Vagina (tissue), 2 donors: ENCODE measurements around the gene ZNF732. TPM values are rescaled to one million over a fixed set of nuclear protein-coding genes. Genes with fewer than 3 reads are reported as not detected.

ENCODE experiments used
- DNase-seq, 2 donors: peaks; one replicate each; pipeline ENCODE4 v3.0.0-alpha.2; 2017; ENCODE audit errors: extremely low spot score in 2 of 2
- H3K27ac ChIP-seq: fragments of 200-600 bp; sonication (generic); one replicate; pipeline ENCODE4 v1.5.1; 2019
- H3K27me3 ChIP-seq: fragments of 200-600 bp; sonication (generic); one replicate; pipeline ENCODE4 v1.5.1; 2019
- H3K36me3 ChIP-seq, 2 donors: fragments of 200-600 bp; sonication (generic); one replicate each; pipeline ENCODE4 v1.5.1; 2017 to 2019
- H3K4me1 ChIP-seq: fragments of 200-600 bp; sonication (generic); one replicate; pipeline ENCODE4 v1.5.1; 2019
- H3K4me3 ChIP-seq, 2 donors: fragments of 200-600 bp; sonication (generic); 1 replicate in 1 of 2; 2 replicates in 1 of 2; pipeline ENCODE4 v1.5.1; 2016 to 2019
- H3K9me3 ChIP-seq: fragments of 200-600 bp; sonication (generic); one replicate; pipeline ENCODE4 v1.5.1; 2019
- CTCF ChIP-seq, 3 experiments: fragments of 450-650 bp in 2 of 3; fragments of 200-600 bp in 1 of 3; sonication (generic) in 1 of 3; IDR thresholded peaks; one replicate each; pipeline ENCODE4 v1.5.1; 2017 to 2019; ENCODE audit warnings: antibody characterized with exemption in 3 of 3, mild to moderate bottlenecking in 2 of 3, moderate library complexity in 2 of 3
- POLR2A ChIP-seq, 2 donors: fragments of 450-650 bp; IDR thresholded peaks; one replicate each; pipeline ENCODE4 v1.6.1; 2017; ENCODE audit warnings: antibody characterized with exemption in 2 of 2, mild to moderate bottlenecking in 2 of 2, moderate library complexity in 2 of 2
- POLR2AphosphoS5 ChIP-seq, 2 donors: sonication (generic); formaldehyde crosslinking; IDR thresholded peaks; one replicate each; pipeline ENCODE4 v1.9.0; 2017; ENCODE audit warnings: antibody characterized with exemption in 2 of 2, mild to moderate bottlenecking in 2 of 2, low read depth in 1 of 2; ENCODE audit not compliant: insufficient read depth in 1 of 2
- intact Hi-C: fragments of 100-400 bp; cut with DNase I; formaldehyde crosslinking; loops from one replicate; pipeline ENCODE4 v1.15.1; 2023
- total RNA-seq: library from RNA; depleted of rRNA; stranded (reverse); fragments of >200 nt; gene quantifications from one replicate; pipeline ENCODE4 v1.2.3, GENCODE V29; 2016

ZNF732 gene
- total RNA-seq, 1 donor from 2014 or later: 0.98 TPM

GRCh38 chr4:336893-337142 is 31.5 kb upstream of the ZNF732 start:
- Histone ChIP-seq H3K4me1 (peaks cover 21% of the 10 kb centered on the region), H3K27ac (peak overlapping the region; percentile 92), H3K27me3 (no peaks in the 10 kb centered on the region), H3K36me3 (peaks cover 0 to under 1% of the 10 kb centered on the region in 2 donors), H3K4me3 (peak overlapping the region; percentile 96 to 99), H3K9me3 (no peaks in the 10 kb centered on the region)
- TF ChIP-seq POLR2A (IDR thresholded peaks at IDR 0.05) (no peak), CTCF (IDR thresholded peaks at IDR 0.05) (no peak), POLR2AphosphoS5 (IDR thresholded peaks at IDR 0.05; ENCODE audit: insufficient read depth in 1 of 2, low read depth in 1 of 2) (no peak)
- intact Hi-C loops: no loop called here
- peak in 1 of 2 donors; percentile 89 for DNase-seq

DNA sequence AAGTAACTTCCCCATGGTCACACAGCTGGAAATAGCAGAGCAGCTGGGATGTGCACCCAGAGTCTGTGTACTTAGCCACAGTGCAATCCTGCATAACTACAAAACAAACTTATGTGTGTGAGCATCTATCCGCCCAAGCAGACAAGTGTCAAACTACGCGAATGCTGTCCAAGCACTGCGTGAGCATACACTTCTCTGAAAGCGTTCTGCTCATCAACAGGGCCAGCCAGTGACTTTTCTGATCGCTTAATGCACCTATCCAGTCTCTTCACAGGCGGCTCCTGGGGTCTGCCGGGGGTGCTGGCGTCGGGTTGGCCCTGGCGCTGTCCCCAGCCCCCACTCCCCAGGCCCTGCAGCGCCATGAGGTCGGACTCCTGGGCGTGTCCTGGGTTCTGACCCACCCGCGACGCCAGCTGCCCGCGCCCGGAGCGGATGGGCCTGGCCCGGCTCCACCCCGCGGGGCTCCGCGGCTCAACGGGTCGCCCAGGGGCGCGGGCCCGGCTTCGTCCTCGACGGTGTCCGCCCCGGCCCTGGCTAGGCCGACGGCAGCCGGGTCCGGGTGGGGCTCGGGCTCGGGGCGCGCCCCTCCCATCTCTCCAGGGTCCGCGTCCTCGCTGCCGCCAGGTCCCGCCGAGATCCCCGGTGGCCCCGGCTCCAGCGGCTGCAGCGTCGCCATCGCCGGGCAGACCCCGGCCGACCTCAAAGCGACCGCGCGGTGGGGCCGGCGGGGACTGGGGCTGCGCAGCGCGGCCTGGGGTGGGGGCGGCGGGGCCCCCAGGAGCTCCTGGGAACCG is 31.0 kb upstream of the ZNF732 start:
- TF ChIP-seq POLR2AphosphoS5 (IDR thresholded peaks at IDR 0.05; ENCODE audit: insufficient read depth in 1 of 2, low read depth in 1 of 2): no peak
- TF ChIP-seq POLR2A (IDR thresholded peaks at IDR 0.05): no peak
- no peak for TF ChIP-seq CTCF (IDR thresholded peaks at IDR 0.05)
- DNase-seq: peak in 1 of 2 donors; percentile 90
- no peaks in the 10 kb centered on the region for H3K36me3 ChIP-seq
- H3K4me1 ChIP-seq: peaks cover 21% of the 10 kb centered on the region
- no peaks in the 10 kb centered on the region for H3K9me3 ChIP-seq
- no peaks in the 10 kb centered on the region for H3K27me3 ChIP-seq
- peak overlapping the region; percentile 96 to 99 for H3K4me3 ChIP-seq
- peak overlapping the region; percentile 92 for H3K27ac ChIP-seq
- intact Hi-C loops: no loop called here

DNA sequence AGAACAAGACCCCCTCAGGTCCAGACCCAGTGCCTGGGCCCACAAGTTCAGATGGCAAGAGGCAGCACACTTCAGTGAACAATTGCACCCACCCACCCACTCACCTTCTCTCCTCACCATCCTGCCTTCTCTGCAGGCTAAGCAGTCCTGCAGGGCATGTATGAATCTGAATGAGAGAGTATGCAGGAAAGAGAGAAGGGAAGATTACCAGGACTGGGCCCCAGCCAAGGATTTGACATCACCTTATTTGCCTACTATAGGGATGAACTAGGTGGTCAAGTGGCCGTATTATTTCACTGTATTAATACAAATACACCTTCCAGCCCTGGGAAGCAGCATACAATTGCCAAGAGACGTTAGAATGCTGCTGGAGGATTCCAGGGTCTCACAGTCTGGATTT is 30.2 kb upstream of the ZNF732 start:
- Histone ChIP-seq H3K4me1 (peaks cover 21% of the 10 kb centered on the region), H3K4me3 (no peak overlapping the region), H3K27me3 (no peaks in the 10 kb centered on the region), H3K36me3 (no peaks in the 10 kb centered on the region), H3K27ac (peak overlapping the region; percentile 92), H3K9me3 (no peaks in the 10 kb centered on the region)
- TF ChIP-seq CTCF (IDR thresholded peaks at IDR 0.05): no peak
- no peak for TF ChIP-seq POLR2A (IDR thresholded peaks at IDR 0.05)
- intact Hi-C loops: no loop called here
- no peak for DNase-seq

GRCh38 chr4:328729-329128 is 23.5 kb upstream of the ZNF732 start:
- Histone ChIP-seq H3K36me3 (no peaks in the 10 kb centered on the region), H3K27ac (no peak overlapping the region), H3K9me3 (no peaks in the 10 kb centered on the region), H3K4me1 (no peaks in the 10 kb centered on the region), H3K27me3 (no peaks in the 10 kb centered on the region), H3K4me3 (no peak overlapping the region)
- intact Hi-C loops: no loop called here
- DNase-seq: no peak
- no peak for TF ChIP-seq POLR2AphosphoS5 (IDR thresholded peaks at IDR 0.05; ENCODE audit: insufficient read depth in 1 of 2, low read depth in 1 of 2)
- no peak for TF ChIP-seq CTCF (IDR thresholded peaks at IDR 0.05)
- no peak for TF ChIP-seq POLR2A (IDR thresholded peaks at IDR 0.05)

- Histone ChIP-seq H3K36me3 (no peaks in the 10 kb centered on the region), H3K9me3 (no peaks in the 10 kb centered on the region), H3K4me3 (no peak overlapping the region), H3K27me3 (no peaks in the 10 kb centered on the region), H3K27ac (no peak overlapping the region), H3K4me1 (no peaks in the 10 kb centered on the region)
- TF ChIP-seq POLR2AphosphoS5 (IDR thresholded peaks at IDR 0.05; ENCODE audit: insufficient read depth in 1 of 2, low read depth in 1 of 2): no peak
- no peak for TF ChIP-seq POLR2A (IDR thresholded peaks at IDR 0.05)
- TF ChIP-seq CTCF (IDR thresholded peaks at IDR 0.05): no peak
- intact Hi-C loops: no loop called here
- DNase-seq: no peak
These were observed 9.1 kb upstream of the ZNF732 start for GRCh38 chr4:314296-314903.
